ENCODE data around the gene SH3PXD2B.

- TF ChIP-seq, protein P1, sequence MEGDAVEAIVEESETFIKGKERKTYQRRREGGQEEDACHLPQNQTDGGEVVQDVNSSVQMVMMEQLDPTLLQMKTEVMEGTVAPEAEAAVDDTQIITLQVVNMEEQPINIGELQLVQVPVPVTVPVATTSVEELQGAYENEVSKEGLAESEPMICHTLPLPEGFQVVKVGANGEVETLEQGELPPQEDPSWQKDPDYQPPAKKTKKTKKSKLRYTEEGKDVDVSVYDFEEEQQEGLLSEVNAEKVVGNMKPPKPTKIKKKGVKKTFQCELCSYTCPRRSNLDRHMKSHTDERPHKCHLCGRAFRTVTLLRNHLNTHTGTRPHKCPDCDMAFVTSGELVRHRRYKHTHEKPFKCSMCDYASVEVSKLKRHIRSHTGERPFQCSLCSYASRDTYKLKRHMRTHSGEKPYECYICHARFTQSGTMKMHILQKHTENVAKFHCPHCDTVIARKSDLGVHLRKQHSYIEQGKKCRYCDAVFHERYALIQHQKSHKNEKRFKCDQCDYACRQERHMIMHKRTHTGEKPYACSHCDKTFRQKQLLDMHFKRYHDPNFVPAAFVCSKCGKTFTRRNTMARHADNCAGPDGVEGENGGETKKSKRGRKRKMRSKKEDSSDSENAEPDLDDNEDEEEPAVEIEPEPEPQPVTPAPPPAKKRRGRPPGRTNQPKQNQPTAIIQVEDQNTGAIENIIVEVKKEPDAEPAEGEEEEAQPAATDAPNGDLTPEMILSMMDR (IDR thresholded peaks at IDR 0.05): no peak
- TF ChIP-seq POLR2AphosphoS5 (IDR thresholded peaks at IDR 0.05): peak; percentile 76 to 95 (median 95)
- no peak for TF ChIP-seq POLR2A (IDR thresholded peaks at IDR 0.05)
These were observed 10.8 kb downstream of the SH3PXD2B start for GRCh38 chr5:172443441-172444109.

All from stomach (tissue), 4 donors.